Motor neuron (in vitro differentiated cells): ENCODE measurements around the gene PAQR5. TPM values are rescaled to one million over a fixed set of nuclear protein-coding genes. Genes with fewer than 3 reads are reported as not detected.

Experiments used
- total RNA-seq, 8 experiments: library from RNA; unstranded; fragments of 300-600 nt; gene quantifications; 2 replicates each; pipeline versions ENCODE4 v1.2.3 to v1.2.4, GENCODE V29; 2022

Gene PAQR5
- total RNA-seq, 8 experiments from 2014 or later, result 0.11 to 2.8 (median 0.62) TPM

Other genes starting within 250 kb of the PAQR5 start
- gene GLCE, start 138.3 kb upstream of the PAQR5 start, total RNA-seq, result 10 to 100 TPM; 12.7 to 39.3 (median 20.3) TPM
- 10 to 100 TPM in 3 of 8 experiments, 1 to 10 TPM in 5; 1.9 to 39.0 (median 2.8) TPM for gene KIF23, start 115.4 kb downstream of the PAQR5 start, total RNA-seq
- gene RPLP1, start 153.9 kb downstream of the PAQR5 start, total RNA-seq, result 1,000 to 10,000 TPM; 1,302 to 2,801 (median 1,475) TPM